ENCODE data around the gene ITPRIP.

The ITPRIP gene

DNA sequence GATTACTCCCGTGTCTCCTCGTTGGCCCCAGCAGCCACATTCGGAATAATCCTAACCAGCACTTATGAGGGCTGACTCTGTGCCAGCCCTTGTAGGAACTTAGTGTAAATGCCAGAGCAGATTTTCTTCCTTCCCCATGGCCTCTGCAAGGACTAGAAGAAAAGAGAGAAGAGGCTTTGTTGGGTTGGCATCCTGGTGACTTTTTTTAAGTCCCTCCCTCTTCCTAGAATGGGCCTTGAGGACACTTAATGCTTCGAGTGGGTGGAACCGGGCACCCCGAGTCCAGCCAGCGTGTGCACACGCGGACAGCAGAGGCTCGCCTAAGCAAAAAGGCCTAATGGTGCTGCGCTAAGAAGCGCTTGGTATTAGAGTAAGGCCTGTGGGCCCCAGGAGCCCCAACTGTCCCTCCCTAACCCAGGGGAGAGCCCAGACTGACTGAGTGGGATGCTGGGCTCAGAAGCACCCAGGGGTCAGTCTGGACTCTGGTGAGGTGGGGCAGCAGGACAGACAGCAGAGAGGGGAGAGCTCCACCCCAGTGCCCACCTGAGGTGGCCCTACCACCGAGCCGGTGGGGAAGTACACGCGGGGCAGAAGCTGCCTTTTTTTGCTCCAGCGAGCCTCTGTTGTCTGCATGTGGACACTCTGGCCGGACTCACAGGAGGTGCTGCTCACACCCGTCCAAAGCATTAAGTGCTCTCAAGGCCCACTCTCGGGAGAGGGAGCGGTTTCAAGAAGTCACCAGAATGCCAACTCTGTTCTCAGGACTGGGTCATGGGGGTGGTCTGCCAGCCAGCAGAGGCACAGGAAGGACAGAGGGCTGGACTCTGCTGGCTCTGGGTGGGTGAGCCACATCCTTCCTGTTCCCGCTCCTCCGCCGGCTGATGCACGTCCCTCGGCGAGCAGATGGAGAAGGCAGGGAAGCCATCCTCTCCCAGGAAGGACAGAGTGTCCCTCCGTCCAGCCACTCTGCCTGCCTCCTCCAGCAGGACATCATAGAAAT, 12.5 kb downstream of the ITPRIP start:
- no peak for DNase-seq

DNA sequence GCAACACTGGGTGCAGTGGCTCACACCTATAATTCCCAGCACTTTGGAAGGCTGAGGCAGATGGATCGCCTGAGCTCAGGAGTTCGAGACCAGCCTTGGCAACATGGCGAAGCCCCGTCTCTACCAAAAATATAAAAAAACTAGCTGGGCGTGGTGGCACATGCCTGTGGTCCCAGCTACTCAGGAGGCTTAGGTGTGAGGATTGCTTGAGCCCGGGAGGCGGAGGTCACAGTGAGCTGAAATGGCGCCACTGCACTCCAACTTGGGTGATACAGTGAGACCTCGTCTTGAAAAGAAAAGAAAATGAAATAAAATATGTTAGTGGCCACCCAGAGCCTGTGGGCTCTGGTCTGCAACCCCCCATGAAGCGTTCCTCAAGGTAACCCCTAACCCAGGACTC, 13.3 kb downstream of the ITPRIP start:
- DNase-seq: no peak

- no peak for DNase-seq
These were observed 14.0 kb downstream of the ITPRIP start for GRCh38 chr10:104324221-104324686.

GRCh38 chr10:104323760-104324201, 14.5 kb downstream of the ITPRIP start:
- no peak for DNase-seq

GRCh38 chr10:104323085-104323484, 15.2 kb downstream of the ITPRIP start:
- DNase-seq: no peak

DNA sequence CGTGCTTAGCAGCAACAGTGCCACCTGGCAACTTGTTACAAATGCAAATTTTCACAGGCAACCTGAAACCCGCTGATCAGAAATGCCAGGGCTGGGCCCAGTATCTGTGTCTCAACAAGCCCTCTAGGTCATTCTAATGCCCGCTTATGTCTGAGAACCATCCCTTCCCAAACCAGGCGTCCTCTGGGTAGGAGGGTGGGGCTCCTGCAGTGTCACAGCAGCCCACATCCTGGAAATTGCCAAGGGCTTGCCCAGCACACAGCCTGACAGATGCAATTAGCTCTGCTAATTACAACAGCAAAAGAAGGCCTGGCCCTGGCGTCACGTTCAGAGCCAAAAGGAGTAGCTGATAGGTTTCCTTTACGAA, 15.9 kb downstream of the ITPRIP start:
- DNase-seq: peak; percentile 37

DNA sequence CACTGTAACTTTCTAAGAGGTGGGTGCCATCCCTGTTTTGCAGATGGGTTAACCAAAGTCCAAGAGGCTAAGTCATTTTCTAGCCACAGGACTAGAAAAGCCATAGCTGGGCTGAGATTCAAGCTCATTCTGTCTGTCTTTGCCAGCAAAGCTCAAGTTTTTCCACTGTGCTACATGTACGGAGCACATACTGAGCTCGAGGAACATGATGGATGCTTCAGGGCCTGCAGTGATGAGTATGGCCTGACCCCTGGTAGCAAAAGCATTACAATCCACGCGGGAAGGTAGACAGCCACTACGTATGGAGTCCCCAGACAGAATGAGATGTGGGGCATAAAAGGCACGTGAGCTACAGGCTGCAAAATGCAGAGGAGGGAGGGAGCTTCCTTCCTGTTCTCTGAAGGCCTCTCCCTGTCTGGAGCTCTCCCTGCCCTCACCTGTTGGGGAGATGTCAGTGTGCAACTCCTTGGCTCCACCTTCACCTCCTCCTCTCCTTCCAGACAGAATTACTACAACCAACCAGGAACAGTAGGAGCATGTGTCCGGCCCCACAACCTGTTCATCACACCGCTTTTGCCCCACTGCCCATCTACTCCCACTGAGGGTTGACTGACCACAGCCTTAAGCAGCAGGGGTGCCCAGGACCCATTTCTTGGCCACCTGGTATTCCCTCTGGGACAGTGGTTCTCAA, 16.4 kb downstream of the ITPRIP start:
- DNase-seq: peak; percentile 29

DNA sequence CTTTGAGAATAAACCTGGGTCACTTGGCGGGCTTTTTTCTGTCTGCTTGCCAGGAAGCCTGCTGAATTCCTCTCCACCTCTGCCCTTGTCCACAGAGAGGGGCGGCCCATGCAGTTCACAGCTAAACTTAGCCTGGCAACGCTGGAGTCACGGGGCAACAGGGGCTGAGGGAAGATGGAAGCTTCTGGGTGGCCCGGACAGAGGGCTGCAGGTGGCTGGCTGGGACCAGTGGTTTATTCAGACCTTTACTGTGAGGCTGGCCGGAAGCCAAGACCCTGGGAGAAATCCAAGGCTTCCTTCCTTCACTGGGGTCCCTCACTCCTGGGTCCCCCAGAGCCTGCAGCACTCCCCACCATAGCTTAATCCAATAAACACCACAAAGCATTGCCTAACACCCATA, 17.0 kb downstream of the ITPRIP start:
- no peak for DNase-seq

GRCh38 chr10:104318810-104319741, 19.2 kb downstream of the ITPRIP start:
- DNase-seq: no peak

DNA sequence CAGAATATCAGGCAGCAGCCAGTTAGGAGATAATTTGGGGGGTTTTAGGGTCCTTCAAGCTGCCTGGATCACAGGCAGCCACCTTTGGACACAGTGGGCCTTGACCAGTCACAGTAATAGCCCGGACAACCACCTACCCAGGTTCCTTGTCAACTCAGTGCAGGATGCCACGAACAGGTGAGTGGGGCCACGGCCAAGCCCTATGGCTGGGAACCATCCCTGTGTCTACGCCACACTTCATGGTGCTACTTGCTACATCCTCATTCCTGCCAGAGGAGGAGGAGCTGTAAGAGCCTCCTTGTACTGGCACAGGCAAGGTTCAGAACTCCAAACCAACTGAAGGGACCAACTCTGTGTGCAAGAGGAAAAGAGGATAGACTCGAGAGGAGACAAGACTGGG, 19.9 kb downstream of the ITPRIP start:
- no peak for DNase-seq

DNA sequence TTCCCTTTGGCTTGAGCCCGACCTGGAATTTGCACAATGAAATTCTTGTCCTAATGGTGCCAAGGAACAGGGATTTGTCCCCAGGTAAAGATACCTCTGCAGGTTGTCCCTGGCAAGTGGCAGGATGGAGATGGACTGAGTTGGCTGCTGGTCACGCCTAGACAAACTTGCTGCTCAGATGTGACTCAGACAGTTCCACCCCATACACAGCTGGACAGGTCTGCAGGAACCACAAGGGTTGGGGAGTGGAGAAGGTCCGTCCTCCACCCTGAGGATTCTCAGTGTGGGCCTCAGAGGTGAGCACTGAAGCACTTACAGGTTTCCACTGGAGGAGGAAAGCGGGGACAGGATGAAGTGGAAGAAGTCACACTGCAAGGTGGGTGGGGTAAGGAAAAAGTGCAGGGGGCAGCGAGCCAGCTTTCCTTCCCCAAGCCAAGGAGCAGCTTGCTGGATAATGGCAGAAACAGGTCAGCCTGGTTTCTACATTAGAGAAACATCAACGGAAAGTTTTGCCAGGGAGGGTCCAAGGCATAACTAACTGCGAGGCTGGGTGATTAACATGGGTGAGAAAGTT, 20.5 kb downstream of the ITPRIP start:
- DNase-seq: no peak

DNA sequence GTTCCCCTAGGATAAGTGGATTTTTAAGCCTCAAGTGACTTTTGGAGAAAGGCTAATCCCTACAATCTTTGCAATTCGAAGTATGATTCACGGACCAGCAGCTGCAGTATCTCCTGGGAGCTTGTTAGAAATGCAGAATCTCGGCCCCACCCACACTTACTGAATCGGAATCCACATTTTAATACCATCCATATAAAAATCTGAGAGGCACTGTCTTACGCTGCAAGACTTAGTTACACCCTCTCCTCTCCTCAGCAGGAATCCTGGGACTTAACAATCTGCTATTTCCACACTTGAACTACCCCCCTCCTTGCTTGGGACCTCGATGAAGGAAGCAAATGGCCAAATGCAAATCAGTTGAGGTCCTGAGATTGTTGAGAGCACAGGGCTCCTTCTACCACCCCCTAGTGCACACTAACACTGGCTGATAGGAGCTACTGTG, 21.0 kb downstream of the ITPRIP start:
- DNase-seq: no peak

- no peak for DNase-seq
These were observed 21.8 kb downstream of the ITPRIP start for GRCh38 chr10:104316321-104317099.

- DNase-seq: no peak
These were observed 22.8 kb downstream of the ITPRIP start for GRCh38 chr10:104315486-104315921.

DNA sequence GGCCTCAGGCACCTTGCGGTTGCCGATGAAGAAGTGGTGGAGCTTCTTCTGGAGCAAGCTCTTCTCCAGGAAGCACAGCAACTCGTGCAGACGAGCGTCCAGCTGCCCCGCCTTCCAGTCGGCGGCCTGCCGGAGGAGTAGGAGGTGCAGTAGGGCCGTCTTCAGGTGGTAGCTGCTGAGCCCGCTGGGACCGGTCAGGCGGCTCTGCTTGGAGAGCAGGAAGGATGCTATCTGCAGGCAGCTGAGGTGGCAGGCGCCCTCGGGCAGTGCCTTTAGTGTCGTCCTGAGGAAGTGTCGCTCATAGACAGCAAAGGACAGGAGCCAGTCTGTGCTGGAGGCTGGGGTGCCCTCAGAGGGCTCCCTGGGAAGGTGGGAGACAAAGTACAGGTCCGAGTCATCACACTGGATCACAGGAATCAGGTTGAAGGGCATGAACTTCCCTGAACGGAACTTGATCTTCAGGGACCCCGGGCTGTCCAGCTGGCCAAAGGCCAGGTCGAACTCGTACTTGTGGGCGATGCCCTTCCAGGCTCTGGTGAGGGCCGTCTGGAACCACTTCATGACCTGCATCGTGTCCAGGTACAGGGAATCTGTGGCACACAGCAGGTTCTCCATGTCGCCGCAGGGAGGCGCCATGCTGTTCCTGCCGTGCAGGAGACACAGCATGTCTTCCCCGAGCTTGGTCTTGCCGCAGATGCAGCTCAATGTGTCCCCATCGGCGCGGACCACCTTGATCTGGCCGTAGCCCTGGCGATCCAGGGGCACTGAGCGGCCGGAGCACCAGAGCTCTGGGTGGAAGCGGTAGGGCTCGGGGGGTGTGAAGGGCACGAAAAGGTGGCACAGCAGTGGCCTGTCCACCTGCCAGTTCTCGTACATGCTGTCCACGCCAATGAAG, 23.4 kb downstream of the ITPRIP start:
- DNase-seq: no peak

- DNase-seq: no peak
These were observed 27.0 kb downstream of the ITPRIP start for GRCh38 chr10:104311184-104311720.

- no peak for DNase-seq
These were observed 28.0 kb downstream of the ITPRIP start for GRCh38 chr10:104309980-104310978.

DNA sequence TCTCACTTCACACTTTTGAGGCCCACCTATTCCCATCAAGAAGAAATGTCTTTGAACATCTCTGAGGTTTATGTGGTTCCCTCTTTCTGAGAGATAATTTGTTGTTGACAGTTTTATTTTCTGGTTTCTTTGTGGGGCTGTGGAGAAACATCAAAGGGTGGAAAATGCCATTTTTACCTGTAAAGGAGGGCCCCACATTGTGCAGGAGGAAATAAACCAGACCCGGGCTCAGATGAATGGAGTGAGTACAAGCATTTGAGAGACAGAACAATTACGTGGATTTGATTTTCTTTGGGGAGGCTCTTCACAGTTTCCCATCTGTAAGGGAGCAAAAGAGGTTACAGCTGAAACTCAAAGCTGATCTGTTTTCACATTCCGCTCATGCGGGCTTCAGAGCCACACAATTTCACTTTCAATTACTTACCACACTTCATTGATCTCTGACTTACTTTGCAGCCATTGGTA, 29.8 kb downstream of the ITPRIP start:
- peak; percentile 42 for DNase-seq

Data from CD4-positive, alpha-beta T cell treated with Interleukin-12 subunit alpha and Interleukin-12 subunit beta, for 1 hour (primary cell).